ENCODE measurements around the gene DPYD. TPM values are rescaled to one million over a fixed set of nuclear protein-coding genes. Genes with fewer than 3 reads are reported as not detected.

Gene DPYD
- total RNA-seq, 2 experiments from 2014 or later: 42.1 to 44.6 TPM

DNA sequence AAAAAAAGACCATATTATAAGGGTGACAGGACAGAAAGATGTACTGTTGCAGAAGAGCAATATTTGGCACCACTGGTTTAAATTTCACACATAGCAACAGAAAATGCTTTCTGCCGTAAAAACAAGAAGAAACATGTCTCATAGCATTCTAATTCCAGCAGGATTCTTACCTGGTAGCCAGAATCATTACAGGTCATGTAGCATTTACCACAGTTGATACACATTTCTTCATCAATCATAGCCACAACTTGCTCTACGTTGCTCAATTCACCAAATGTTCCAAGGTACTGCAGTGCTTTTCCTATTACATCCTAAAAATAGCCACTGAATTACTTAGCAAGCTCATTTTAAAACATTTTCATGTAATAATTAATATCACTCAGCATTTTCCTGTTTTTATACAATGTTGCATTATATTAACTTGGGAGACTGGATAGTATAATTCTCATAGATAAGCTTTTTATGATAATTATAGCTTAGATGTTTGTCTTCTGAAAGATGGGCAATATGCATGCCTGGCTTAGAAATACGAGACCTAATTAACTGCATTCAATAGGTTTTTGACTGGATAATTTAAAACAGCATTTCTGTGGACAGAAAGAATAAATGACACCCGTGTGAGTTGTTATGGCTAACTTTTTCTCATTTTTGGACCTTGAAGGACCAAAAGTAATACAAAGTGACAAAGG, 838.5 kb downstream of the DPYD start:
- H3K27me3 Mint-ChIP-seq: no peaks in the 10 kb centered on the region
- no peaks in the 10 kb centered on the region for H3K4me1 Mint-ChIP-seq
- H3K27ac Mint-ChIP-seq: no peak overlapping the region
- DNase-seq: no peak
- ChIA-PET CTCF (no interaction called here), POLR2A (no interaction called here)
- H3K36me3 Mint-ChIP-seq (ENCODE audit: low read depth): no peaks in the 10 kb centered on the region
- H3K4me3 Mint-ChIP-seq: no peak overlapping the region
- H3K9me3 Mint-ChIP-seq: no peaks in the 10 kb centered on the region

GRCh38 chr1:97078872-97079271, 842.0 kb downstream of the DPYD start:
- H3K4me3 Mint-ChIP-seq: no peak overlapping the region
- no peaks in the 10 kb centered on the region for H3K9me3 Mint-ChIP-seq
- DNase-seq: no peak
- no peak overlapping the region for H3K27ac Mint-ChIP-seq
- no peaks in the 10 kb centered on the region for H3K27me3 Mint-ChIP-seq
- ChIA-PET POLR2A (no interaction called here), CTCF (no interaction called here)
- no peaks in the 10 kb centered on the region for H3K36me3 Mint-ChIP-seq (ENCODE audit: low read depth)
- no peaks in the 10 kb centered on the region for H3K4me1 Mint-ChIP-seq

DNA sequence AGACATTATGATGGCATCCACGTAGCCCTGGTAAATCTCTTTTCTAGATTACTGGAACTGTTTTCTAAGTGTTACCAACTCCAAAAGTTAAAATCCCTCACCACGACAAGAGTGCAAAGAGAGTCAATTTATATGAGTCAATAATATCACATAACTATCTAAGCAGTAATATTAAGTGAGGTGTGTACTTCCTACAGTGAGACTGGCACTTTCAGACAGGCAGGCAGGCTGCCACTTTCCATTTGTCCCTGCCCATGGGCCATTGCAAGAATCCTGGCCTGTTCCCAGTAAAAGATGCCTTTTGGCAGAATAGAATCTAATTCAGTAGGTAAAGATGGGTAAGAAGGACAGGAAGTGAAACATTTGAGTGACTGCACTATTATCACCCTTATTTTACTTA, 843.6 kb downstream of the DPYD start:
- DNase-seq: no peak
- ChIA-PET POLR2A (no interaction called here), CTCF (no interaction called here)
- Mint-ChIP-seq H3K4me1 (no peaks in the 10 kb centered on the region), H3K36me3 (ENCODE audit: low read depth) (no peaks in the 10 kb centered on the region), H3K9me3 (no peaks in the 10 kb centered on the region), H3K4me3 (no peak overlapping the region), H3K27ac (no peak overlapping the region), H3K27me3 (no peaks in the 10 kb centered on the region)

DNA sequence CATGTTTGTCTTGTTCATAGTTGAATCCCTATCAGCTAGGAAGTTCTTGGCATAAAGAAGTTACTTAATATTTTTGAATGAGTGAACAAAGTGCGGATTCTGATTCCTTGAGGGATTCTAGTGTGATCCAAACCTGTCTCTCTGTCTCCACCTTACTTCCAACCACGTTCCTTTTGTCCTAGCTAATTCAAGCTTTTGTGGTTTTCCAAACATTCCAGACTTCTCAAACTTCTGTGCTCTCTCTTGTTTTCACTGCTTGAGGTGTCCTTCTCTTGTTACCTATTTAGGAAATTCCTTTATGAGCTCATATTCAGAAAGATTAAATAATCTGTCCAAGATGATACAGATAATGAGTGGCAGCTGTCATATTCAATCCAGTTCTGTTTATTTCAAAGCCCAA, 846.1 kb downstream of the DPYD start:
- no peak for DNase-seq
- CTCF ChIA-PET: no interaction called here
- no peaks in the 10 kb centered on the region for H3K4me1 Mint-ChIP-seq
- H3K9me3 Mint-ChIP-seq: no peaks in the 10 kb centered on the region
- POLR2A ChIA-PET: no interaction called here
- H3K27me3 Mint-ChIP-seq: no peaks in the 10 kb centered on the region
- H3K36me3 Mint-ChIP-seq (ENCODE audit: low read depth): no peaks in the 10 kb centered on the region
- H3K4me3 Mint-ChIP-seq: no peak overlapping the region
- H3K27ac Mint-ChIP-seq: no peak overlapping the region

GRCh38 chr1:97073936-97074335, 846.9 kb downstream of the DPYD start:
- no peak overlapping the region for H3K27ac Mint-ChIP-seq
- no peaks in the 10 kb centered on the region for H3K4me1 Mint-ChIP-seq
- ChIA-PET CTCF (no interaction called here), POLR2A (no interaction called here)
- no peaks in the 10 kb centered on the region for H3K36me3 Mint-ChIP-seq (ENCODE audit: low read depth)
- no peaks in the 10 kb centered on the region for H3K9me3 Mint-ChIP-seq
- DNase-seq: no peak
- no peaks in the 10 kb centered on the region for H3K27me3 Mint-ChIP-seq
- H3K4me3 Mint-ChIP-seq: no peak overlapping the region

DNA sequence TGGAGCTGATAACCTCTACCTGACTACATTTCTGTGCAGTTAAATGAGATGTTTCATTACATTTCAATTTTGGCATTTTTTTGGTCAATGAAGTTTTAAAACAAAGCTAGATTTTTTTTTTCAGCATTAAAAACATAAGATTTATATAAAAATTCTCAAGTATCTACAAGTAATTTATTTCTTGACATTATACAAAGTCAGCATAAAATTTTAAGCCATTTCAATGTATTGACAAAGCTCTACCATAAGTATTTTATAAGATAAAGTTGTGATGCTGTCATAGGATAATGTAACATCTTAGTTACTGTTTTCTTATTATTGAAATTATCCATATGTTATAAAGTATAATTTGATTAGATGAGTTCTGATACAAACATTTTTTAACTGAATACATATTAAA, 847.7 kb downstream of the DPYD start:
- H3K9me3 Mint-ChIP-seq: no peaks in the 10 kb centered on the region
- ChIA-PET CTCF (no interaction called here), POLR2A (no interaction called here)
- no peaks in the 10 kb centered on the region for H3K4me1 Mint-ChIP-seq
- no peaks in the 10 kb centered on the region for H3K36me3 Mint-ChIP-seq (ENCODE audit: low read depth)
- no peaks in the 10 kb centered on the region for H3K27me3 Mint-ChIP-seq
- DNase-seq: no peak
- no peak overlapping the region for H3K4me3 Mint-ChIP-seq
- H3K27ac Mint-ChIP-seq: no peak overlapping the region

- H3K4me1 Mint-ChIP-seq: no peaks in the 10 kb centered on the region
- H3K36me3 Mint-ChIP-seq (ENCODE audit: low read depth): no peaks in the 10 kb centered on the region
- no peaks in the 10 kb centered on the region for H3K27me3 Mint-ChIP-seq
- H3K27ac Mint-ChIP-seq: no peak overlapping the region
- CTCF ChIA-PET: no interaction called here
- no peaks in the 10 kb centered on the region for H3K9me3 Mint-ChIP-seq
- DNase-seq: no peak
- POLR2A ChIA-PET: no interaction called here
- no peak overlapping the region for H3K4me3 Mint-ChIP-seq
These were observed 849.7 kb downstream of the DPYD start for GRCh38 chr1:97071173-97071572.

DNA sequence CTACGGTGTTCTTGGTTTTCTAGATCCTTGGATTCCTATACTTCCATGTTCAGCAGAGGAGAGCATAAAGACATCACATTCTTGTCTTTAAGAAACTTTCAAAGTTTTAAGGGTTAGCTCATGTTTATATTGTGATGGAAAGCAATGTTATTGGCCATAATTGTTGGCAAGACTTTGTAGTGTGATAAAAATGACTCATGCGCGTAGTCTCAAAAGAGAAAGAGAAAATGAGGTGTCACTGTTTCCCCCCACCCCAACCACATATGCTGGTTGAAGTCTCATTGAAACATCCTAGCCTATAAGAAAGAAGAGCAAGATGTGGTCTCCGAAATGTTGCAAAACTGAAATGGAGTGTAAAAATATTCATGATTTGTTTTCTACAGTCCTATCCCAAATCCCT, 850.5 kb downstream of the DPYD start:
- no peaks in the 10 kb centered on the region for H3K9me3 Mint-ChIP-seq
- ChIA-PET POLR2A (no interaction called here), CTCF (no interaction called here)
- H3K27me3 Mint-ChIP-seq: no peaks in the 10 kb centered on the region
- H3K4me1 Mint-ChIP-seq: no peaks in the 10 kb centered on the region
- H3K27ac Mint-ChIP-seq: no peak overlapping the region
- no peak overlapping the region for H3K4me3 Mint-ChIP-seq
- DNase-seq: no peak
- no peaks in the 10 kb centered on the region for H3K36me3 Mint-ChIP-seq (ENCODE audit: low read depth)

- CTCF ChIA-PET: no interaction called here
- Mint-ChIP-seq H3K27me3 (no peaks in the 10 kb centered on the region), H3K27ac (no peak overlapping the region), H3K4me3 (no peak overlapping the region), H3K9me3 (no peaks in the 10 kb centered on the region), H3K36me3 (ENCODE audit: low read depth) (no peaks in the 10 kb centered on the region), H3K4me1 (no peaks in the 10 kb centered on the region)
- POLR2A ChIA-PET: no interaction called here
- DNase-seq: no peak
These were observed 851.5 kb downstream of the DPYD start for GRCh38 chr1:97069312-97069711.

DNA sequence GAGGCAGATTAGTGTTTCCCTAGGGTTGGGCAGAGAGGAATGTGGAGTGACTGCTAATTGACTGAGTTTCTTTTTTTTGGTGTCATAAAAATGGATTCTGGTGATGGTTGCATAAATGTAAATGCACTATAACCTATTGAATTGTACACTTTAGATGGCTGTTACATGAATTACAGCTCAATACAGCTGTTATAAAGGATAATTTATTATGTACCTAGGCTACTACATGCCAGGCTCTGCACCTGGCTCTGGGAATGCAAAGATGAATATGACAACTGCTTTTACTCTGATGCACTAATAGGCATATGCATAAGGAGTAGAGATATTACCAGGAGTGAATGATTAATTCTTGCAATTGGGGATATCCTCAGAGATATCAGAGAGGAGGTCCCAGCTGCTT, 854.0 kb downstream of the DPYD start:
- ChIA-PET CTCF (no interaction called here), POLR2A (no interaction called here)
- Mint-ChIP-seq H3K9me3 (peaks cover 2% of the 10 kb centered on the region), H3K27ac (no peak overlapping the region), H3K4me1 (no peaks in the 10 kb centered on the region), H3K36me3 (ENCODE audit: low read depth) (no peaks in the 10 kb centered on the region), H3K4me3 (no peak overlapping the region), H3K27me3 (no peaks in the 10 kb centered on the region)
- DNase-seq: no peak

DNA sequence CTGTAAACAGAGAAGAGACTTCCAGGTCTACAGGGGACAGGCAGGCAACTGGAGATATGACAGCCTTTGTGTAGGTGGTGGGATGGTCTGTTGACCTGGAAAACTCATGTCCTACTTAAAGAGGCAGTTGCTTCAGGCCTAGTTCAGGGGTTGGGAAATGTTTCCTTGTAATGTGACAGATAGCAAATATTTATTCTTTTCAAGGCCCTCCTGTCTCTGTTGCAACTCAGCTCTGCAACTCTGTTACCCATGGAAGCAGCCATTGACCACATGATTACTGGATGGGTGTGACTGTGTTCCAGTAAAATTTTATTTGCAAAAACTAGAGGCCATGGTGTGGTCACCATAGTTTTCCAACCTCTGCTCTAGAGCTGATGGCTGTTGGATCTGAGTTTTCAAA, 857.3 kb downstream of the DPYD start:
- POLR2A ChIA-PET: no interaction called here
- Mint-ChIP-seq H3K9me3 (peaks cover 6% of the 10 kb centered on the region), H3K36me3 (ENCODE audit: low read depth) (no peaks in the 10 kb centered on the region), H3K27ac (no peak overlapping the region), H3K4me1 (no peaks in the 10 kb centered on the region), H3K27me3 (no peaks in the 10 kb centered on the region), H3K4me3 (no peak overlapping the region)
- CTCF ChIA-PET: no interaction called here
- no peak for DNase-seq

DNA sequence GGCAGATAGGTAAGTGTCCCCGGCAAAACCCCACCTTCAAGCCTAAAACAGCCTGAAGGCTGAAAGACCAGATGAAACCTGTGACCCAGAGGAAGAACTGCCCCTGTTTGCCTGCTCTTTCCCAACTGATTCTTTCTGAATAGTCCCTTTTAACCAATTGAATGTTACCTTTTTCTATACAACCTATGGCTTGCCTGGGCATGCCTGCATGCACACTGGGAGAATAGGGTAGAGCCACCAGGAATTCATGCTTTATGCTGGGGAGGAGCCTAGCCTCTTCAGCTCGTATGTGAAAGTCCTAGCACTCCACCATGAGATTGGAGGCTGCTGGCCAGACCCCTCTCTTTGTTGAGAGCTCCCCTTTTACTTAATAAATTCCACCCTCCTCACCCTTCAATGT, 859.2 kb downstream of the DPYD start:
- no peak for DNase-seq
- H3K36me3 Mint-ChIP-seq (ENCODE audit: low read depth): no peaks in the 10 kb centered on the region
- H3K27ac Mint-ChIP-seq: no peak overlapping the region
- ChIA-PET POLR2A (no interaction called here), CTCF (no interaction called here)
- peaks cover 12% of the 10 kb centered on the region for H3K9me3 Mint-ChIP-seq
- H3K4me3 Mint-ChIP-seq: no peak overlapping the region
- H3K27me3 Mint-ChIP-seq: no peaks in the 10 kb centered on the region
- no peaks in the 10 kb centered on the region for H3K4me1 Mint-ChIP-seq

- Mint-ChIP-seq H3K4me3 (no peak overlapping the region), H3K4me1 (no peaks in the 10 kb centered on the region), H3K27me3 (no peaks in the 10 kb centered on the region), H3K36me3 (ENCODE audit: low read depth) (no peaks in the 10 kb centered on the region), H3K9me3 (peaks cover 14% of the 10 kb centered on the region), H3K27ac (no peak overlapping the region)
- POLR2A ChIA-PET: no interaction called here
- DNase-seq: no peak
- CTCF ChIA-PET: no interaction called here
These were observed 864.4 kb downstream of the DPYD start for GRCh38 chr1:97056386-97056785.

DNA sequence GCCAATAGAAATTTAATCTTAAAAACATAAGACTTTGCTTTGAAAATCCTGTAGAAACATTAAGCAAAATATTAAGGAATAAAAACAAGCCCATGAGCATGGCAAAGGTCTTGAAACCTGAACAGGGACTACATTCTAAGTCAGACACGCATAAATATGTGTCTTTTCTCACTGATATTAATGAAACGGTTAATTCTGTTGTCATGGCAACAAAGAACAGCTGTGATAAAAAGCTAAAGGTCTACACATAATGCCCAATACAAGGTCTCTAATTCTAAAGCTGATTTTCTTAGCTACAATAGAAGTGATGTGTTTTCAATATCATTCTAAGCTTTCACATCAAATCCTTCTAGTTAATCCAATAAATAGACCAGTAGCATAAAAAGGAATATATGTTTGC, 867.6 kb downstream of the DPYD start:
- H3K27ac Mint-ChIP-seq: no peak overlapping the region
- no peaks in the 10 kb centered on the region for H3K4me1 Mint-ChIP-seq
- ChIA-PET CTCF (no interaction called here), POLR2A (interaction anchor here (0.6 kb wide), 1 partner anchor 94 kb away, joined by 3 read pairs; no protein-coding TSS in a partner anchor)
- no peak overlapping the region for H3K4me3 Mint-ChIP-seq
- DNase-seq: no peak
- H3K27me3 Mint-ChIP-seq: no peaks in the 10 kb centered on the region
- peaks cover 13% of the 10 kb centered on the region for H3K9me3 Mint-ChIP-seq
- no peaks in the 10 kb centered on the region for H3K36me3 Mint-ChIP-seq (ENCODE audit: low read depth)

- H3K4me1 Mint-ChIP-seq: no peaks in the 10 kb centered on the region
- DNase-seq: no peak
- H3K9me3 Mint-ChIP-seq: peaks cover 7% of the 10 kb centered on the region
- ChIA-PET POLR2A (no interaction called here), CTCF (no interaction called here)
- no peak overlapping the region for H3K27ac Mint-ChIP-seq
- no peaks in the 10 kb centered on the region for H3K36me3 Mint-ChIP-seq (ENCODE audit: low read depth)
- no peaks in the 10 kb centered on the region for H3K27me3 Mint-ChIP-seq
- H3K4me3 Mint-ChIP-seq: no peak overlapping the region
These were observed 869.0 kb downstream of the DPYD start for GRCh38 chr1:97051823-97052222.
